T47D (cell line): ENCODE data around the gene HLCS.

Experiments used
- DNase-seq, 2 experiments: peaks; one replicate each; pipeline versions ENCODE4 v3.0.0 to v3.0.0-alpha.2; 2011 to 2012; ENCODE audit warnings: low read depth in 1 of 2, low spot score in 1 of 2
- JUND ChIP-seq: IDR thresholded peaks from 2 replicates; pipeline ENCODE4 v1.6.1; 2012; ENCODE audit warnings: low read depth
- in situ Hi-C: cut with HindIII; loops from 2 replicates; pipeline ENCODE4 v1.10.0; 2016; ENCODE audit warnings: low sequenced_read_pairs, low pct_unique_long_range_greater_than_20kb

HLCS gene

DNA sequence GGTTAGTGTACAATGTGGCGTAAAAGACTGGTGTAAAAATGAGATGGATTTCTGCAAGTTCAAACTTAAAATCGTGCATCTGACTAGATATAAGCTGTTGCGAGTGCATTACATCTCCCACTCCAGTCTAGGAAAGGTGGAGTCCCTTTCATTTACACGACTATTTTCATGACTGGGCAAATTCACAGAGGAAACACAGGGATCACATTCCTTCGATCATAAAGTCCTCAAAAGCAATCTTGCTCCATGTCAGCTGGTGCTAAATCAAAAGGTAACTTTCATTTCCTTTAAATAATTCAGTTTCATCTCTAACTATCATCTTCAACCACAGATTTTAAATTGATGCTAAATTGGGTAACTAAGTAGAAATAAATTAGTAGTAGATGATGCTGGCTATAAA is 100.0 kb downstream of the HLCS start:
- TF ChIP-seq JUND: no peak
- no peak for DNase-seq
- in situ Hi-C loops: no loop called here

DNA sequence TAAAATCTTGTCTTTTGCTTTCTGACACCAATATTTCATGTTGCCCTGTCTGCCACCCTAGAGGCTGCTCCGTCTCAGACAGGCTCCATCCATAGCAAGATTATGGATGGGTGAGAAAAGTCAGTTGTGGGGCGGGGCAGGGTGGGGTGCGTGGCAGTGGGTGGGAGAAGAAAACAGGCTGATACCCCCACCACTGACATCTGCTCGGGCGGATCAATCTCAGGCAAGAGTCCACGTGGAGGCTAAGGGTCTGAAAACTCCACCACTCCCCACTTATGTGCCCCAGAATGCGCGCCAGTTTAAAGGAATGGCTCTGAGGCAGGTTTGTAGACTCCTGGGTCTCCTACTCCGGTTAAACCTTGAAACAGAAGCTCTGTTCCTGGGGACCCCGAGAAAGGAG is 101.5 kb downstream of the HLCS start:
- DNase-seq: no peak
- TF ChIP-seq JUND: no peak
- in situ Hi-C loops: no loop called here

DNA sequence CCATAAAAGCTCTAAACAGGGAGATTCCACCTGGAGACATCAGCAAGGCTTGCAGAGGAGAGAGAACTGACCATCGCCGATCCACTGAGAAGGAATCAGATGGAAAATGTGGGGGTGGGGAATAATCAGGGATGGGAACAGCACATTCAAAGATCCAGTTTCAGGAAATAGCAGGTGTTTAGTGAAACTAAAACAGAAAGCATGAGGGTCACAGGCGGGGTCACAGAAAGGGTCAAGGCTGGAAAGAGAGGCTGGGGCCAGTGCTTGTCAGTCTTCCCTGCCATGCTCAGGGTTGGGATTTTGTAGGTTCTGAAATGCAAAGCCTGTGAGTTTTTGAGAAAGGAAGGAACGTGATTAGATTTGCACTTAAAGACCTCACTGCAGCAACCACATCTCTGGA is 103.2 kb downstream of the HLCS start:
- in situ Hi-C loops: no loop called here
- no peak for TF ChIP-seq JUND
- DNase-seq: no peak

DNA sequence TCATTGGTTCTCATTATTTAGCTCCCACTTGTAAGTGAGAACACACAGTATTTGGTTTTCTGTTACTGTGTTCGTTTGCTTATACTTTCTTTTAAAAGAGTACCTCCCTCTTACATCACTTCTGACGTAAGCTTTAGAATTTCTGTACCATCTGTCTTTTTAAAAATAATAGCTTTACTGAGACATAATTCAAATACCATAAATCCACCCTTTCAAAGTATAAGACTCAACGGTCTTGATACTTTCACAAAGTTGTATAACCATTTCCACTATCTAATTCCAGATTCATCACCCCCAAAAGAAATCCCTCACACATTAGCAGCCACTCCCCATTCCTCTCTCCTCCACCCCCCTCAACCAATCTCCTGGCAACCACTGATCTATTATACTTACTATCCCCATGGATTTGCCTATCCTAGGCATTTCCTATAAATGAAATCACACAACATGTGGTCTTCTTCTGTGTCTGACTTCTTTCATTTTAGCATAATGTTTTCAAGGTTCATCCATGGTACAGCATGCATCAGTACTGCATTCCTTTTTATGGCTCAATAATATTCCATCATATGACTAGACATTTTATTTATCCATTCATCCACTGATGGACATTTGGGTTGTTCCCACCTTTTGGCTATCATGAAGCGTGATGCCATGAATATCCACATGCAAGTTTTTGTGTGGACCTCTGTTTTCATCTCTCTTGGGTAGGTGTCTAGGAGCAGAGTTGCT is 104.7 kb downstream of the HLCS start:
- in situ Hi-C loops: no loop called here
- no peak for DNase-seq
- TF ChIP-seq JUND: no peak

DNA sequence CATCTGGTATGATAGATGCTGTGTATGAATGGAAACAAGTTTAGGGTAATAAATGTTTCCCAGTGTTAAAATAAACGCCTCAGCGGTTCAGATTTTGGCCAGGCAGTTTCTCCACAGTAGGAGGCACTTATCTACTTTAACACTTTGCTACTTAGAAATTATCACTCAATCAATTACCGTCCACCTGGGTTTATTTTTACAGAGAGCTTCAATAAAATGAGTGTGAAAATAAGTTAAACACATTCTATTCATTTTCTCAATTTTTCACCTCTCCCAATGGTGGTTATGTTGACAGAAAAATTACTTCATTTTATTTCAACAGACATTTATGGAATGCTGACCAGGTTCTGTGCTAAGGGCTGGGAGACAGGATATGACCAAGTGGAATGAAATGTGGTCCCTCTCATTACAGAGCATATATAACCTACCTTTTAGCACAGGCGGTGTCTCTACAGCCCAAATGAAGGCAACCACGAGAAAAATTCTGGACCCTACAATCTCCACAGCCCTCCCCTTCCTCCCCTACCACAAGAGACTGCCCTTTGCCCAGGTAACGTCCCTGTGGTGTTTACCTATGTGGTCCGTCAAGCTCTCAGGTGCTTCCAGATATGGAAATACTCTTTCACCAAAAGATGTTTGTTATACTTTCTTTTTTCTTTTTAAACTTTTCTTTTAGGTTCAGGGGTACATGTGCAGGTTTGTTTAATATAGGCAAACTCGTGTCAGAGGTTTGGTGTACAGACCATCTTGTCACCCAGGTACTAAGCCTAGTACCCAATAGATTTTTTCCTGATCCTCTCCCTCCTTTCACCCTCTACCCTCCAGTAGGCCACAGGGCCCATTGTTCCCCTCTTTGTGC is 105.5 kb downstream of the HLCS start:
- no peak for TF ChIP-seq JUND
- in situ Hi-C loops: no loop called here
- no peak for DNase-seq

- DNase-seq: peak in 1 of 2 experiments; percentile 42
- in situ Hi-C loops: no loop called here
- no peak for TF ChIP-seq JUND
Measured at GRCh38 chr21:36859744-36860501, 106.5 kb downstream of the HLCS start.

GRCh38 chr21:36858320-36858957 is 108.0 kb downstream of the HLCS start:
- no peak for DNase-seq
- TF ChIP-seq JUND: no peak
- in situ Hi-C loops: no loop called here

DNA sequence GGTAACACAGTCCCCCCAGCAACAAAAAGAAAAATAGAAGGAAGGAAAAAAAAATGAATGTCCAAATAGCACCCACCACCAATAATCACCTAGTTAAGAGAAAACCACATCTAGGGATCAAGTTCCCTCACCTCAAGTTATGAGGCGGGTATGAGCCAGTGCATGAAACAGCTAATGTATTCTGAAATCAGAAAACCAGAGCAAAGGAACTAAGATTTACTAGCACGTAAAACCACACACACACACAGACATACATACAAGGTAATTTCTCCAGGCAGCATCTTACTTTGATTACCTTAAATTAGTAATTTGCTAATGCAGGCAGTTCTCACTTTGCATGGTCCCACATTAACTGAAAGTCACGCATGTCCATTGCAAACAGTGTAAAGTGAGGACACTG is 109.8 kb downstream of the HLCS start:
- no peak for TF ChIP-seq JUND
- no peak for DNase-seq
- in situ Hi-C loops: no loop called here

GRCh38 chr21:36854391-36854790 is 112.1 kb downstream of the HLCS start:
- in situ Hi-C loops: no loop called here
- no peak for TF ChIP-seq JUND
- peak in 1 of 2 experiments; percentile 52 for DNase-seq

GRCh38 chr21:36852864-36853263 is 113.6 kb downstream of the HLCS start:
- no peak for DNase-seq
- in situ Hi-C loops: no loop called here
- TF ChIP-seq JUND: no peak

- TF ChIP-seq JUND: no peak
- DNase-seq: no peak
- in situ Hi-C loops: no loop called here
Measured at GRCh38 chr21:36852293-36852692, 114.2 kb downstream of the HLCS start.

DNA sequence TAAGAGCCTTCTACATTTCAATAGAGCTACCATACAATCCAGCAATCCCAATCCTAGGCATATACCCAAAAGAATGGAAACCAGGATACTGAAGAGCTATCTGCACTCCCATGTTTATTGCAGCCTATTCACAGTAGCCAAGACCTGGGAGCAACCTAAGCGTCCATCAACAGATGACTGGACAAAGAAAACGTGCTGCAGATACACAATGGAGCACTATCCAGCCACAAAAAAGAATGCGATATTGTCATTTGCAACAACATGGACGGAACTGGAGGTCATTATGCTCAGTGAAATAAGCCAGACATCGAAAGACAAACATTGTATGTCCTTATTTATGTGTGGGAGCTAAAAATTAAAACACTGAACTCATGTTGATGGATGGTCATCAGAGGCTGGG is 115.3 kb downstream of the HLCS start:
- TF ChIP-seq JUND: no peak
- in situ Hi-C loops: no loop called here
- no peak for DNase-seq
